Skeletal muscle tissue (tissue), 4 donors: ENCODE results near the gene TTC24. TPM values are rescaled to one million over a fixed set of nuclear protein-coding genes. Genes with fewer than 3 reads are reported as not detected.
"Not testable (repeated sequence)": the region's sequence is repeated elsewhere in the genome, so short reads cannot be mapped to it uniquely, and the experiment has no call there.

Experiments used
- H3K27ac ChIP-seq: one replicate; pipeline ENCODE4 v1.7.0; 2013; ENCODE audit warnings: mild to moderate bottlenecking, low read depth, low read length, inconsistent platforms
- H3K27me3 ChIP-seq, 3 donors: one replicate each; pipeline ENCODE4 v1.7.0; 2013; ENCODE audit warnings: low read length in 3 of 3; ENCODE audit not compliant: control insufficient read depth in 3 of 3, insufficient read depth in 3 of 3
- H3K36me3 ChIP-seq, 3 donors: one replicate each; pipeline ENCODE4 v1.7.0; 2013; ENCODE audit warnings: low read length in 3 of 3; ENCODE audit not compliant: control insufficient read depth in 3 of 3, insufficient read depth in 3 of 3
- H3K4me1 ChIP-seq, 3 donors: one replicate each; pipeline ENCODE4 v1.7.0; 2013; ENCODE audit warnings: low read length in 3 of 3, mild to moderate bottlenecking in 3 of 3; ENCODE audit not compliant: control insufficient read depth in 3 of 3, insufficient read depth in 3 of 3
- H3K4me3 ChIP-seq, 3 donors: one replicate each; pipeline ENCODE4 v1.7.0; 2013; ENCODE audit warnings: low read length in 3 of 3
- H3K9ac ChIP-seq, 3 donors: one replicate each; pipeline ENCODE4 v1.7.0; 2013; ENCODE audit warnings: low read length in 3 of 3, mild to moderate bottlenecking in 3 of 3, moderate library complexity in 2 of 3, low read depth in 1 of 3
- H3K9me3 ChIP-seq, 3 donors: one replicate each; pipeline ENCODE4 v1.7.0; 2013; ENCODE audit warnings: low read length in 3 of 3; ENCODE audit not compliant: control insufficient read depth in 3 of 3
- total RNA-seq: library from RNA; depleted of rRNA; stranded (reverse); fragments of >200 nt; gene quantifications from one replicate; pipeline ENCODE4 v1.2.3, GENCODE V29; 2014
- donor health status: Osteomylitis.

TTC24 gene
- total RNA-seq, 1 donor from 2014 or later: not detected

DNA sequence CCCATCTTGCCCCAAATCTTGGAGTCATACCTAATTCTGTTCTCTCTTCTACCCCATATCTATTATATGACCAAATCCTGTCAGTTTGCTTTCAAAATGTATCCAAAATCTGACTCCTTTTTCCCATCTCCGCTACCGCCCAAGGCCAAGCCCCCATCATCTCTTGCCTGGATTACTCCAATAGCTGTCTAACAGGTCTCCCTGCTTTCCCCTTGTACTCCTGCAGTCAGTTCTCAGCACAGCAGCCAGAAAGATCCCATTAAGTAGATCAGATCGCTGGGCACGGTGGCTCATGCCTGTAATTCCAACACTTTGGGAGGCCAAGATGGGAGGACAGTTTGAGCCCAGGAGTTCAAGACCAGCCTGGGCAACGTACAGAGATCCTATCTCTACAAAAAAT, 27.0 kb upstream of the TTC24 start:
- Histone ChIP-seq H3K4me1 (peaks cover 2 to 9% (median 3%) of the 10 kb centered on the region in 3 donors), H3K27me3 (no peaks in the 10 kb centered on the region), H3K9me3 (no peaks in the 10 kb centered on the region), H3K9ac (no peak overlapping the region), H3K27ac (no peak overlapping the region), H3K4me3 (no peak overlapping the region), H3K36me3 (no peaks in the 10 kb centered on the region)

- not testable (repeated sequence) for H3K4me3 ChIP-seq, H3K9me3 ChIP-seq, H3K27ac ChIP-seq, H3K4me1 ChIP-seq, H3K9ac ChIP-seq, H3K27me3 ChIP-seq, H3K36me3 ChIP-seq
Measured at GRCh38 chr1:156552937-156553336, 26.6 kb upstream of the TTC24 start.

GRCh38 chr1:156553860-156554485, 25.6 kb upstream of the TTC24 start:
- no peak overlapping the region for H3K27ac ChIP-seq

DNA sequence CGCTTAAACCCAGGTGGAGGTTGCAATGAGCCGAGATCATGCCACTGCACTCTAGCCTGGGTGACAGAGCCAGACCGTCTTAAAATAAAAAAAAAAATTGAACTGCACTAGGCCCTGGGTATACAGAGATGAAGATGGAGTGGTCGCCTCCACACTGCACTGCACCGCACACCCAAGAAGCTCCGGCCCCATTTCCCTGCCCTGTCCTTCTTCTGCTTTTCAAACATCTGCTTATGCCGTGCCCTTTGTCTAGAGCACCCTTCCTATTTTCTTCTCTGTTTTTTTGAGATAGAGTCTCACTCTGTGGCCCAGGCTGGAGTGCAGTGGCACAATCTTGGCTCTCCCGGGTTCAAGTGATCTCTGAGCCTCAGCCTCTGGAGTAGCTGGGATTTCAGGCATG, 24.6 kb upstream of the TTC24 start:
- no peaks in the 10 kb centered on the region for H3K27me3 ChIP-seq
- no peaks in the 10 kb centered on the region for H3K36me3 ChIP-seq
- H3K4me1 ChIP-seq: peaks cover 0 to 6% (median 0%) of the 10 kb centered on the region in 3 donors
- no peak overlapping the region for H3K27ac ChIP-seq
- no peak overlapping the region for H3K4me3 ChIP-seq
- no peak overlapping the region for H3K9ac ChIP-seq
- H3K9me3 ChIP-seq: no peaks in the 10 kb centered on the region

More at GRCh38 chr1:156553860-156554485, 25.6 kb upstream of the TTC24 start:
- Histone ChIP-seq H3K4me1 (peaks cover 0 to 9% (median 0%) of the 10 kb centered on the region in 3 donors), H3K36me3 (no peaks in the 10 kb centered on the region), H3K9ac (no peak overlapping the region), H3K27me3 (no peaks in the 10 kb centered on the region), H3K9me3 (no peaks in the 10 kb centered on the region), H3K4me3 (no peak overlapping the region)

DNA sequence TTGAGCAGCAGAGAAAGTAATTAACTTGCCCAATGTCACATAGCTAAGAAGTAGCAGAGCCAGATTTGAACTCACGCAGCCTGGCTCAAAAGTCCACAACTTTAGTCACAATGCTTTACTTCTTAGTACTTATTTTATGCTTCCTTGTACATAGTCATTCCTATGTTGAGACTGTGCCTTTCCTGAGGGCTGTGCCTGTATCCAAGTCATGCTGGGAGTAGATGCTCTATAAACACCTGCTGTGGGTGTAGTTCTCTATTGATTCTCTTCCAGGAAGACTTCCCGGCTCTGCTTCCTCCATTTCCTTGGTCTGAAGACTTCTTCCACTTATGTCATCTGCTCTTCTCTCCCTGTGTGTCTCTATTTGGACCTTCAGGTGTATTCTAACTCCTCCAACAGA, 23.8 kb upstream of the TTC24 start:
- H3K36me3 ChIP-seq: no peaks in the 10 kb centered on the region
- no peaks in the 10 kb centered on the region for H3K27me3 ChIP-seq
- peaks cover 0 to 3% (median 0%) of the 10 kb centered on the region in 3 donors for H3K4me1 ChIP-seq
- no peaks in the 10 kb centered on the region for H3K9me3 ChIP-seq
- H3K9ac ChIP-seq: no peak overlapping the region
- no peak overlapping the region for H3K27ac ChIP-seq
- H3K4me3 ChIP-seq: no peak overlapping the region

GRCh38 chr1:156556354-156556753, 23.2 kb upstream of the TTC24 start:
- H3K9me3 ChIP-seq: no peaks in the 10 kb centered on the region
- H3K27me3 ChIP-seq: no peaks in the 10 kb centered on the region
- no peak overlapping the region for H3K4me3 ChIP-seq
- peaks cover 0 to 3% (median 0%) of the 10 kb centered on the region in 3 donors for H3K4me1 ChIP-seq
- no peaks in the 10 kb centered on the region for H3K36me3 ChIP-seq
- H3K27ac ChIP-seq: no peak overlapping the region
- H3K9ac ChIP-seq: no peak overlapping the region

GRCh38 chr1:156559086-156559796, 20.3 kb upstream of the TTC24 start:
- peaks cover 0 to 3% (median 0%) of the 10 kb centered on the region in 3 donors for H3K4me1 ChIP-seq
- no peaks in the 10 kb centered on the region for H3K9me3 ChIP-seq
- no peak overlapping the region for H3K27ac ChIP-seq
- H3K27me3 ChIP-seq: no peaks in the 10 kb centered on the region
- no peak overlapping the region for H3K9ac ChIP-seq
- H3K36me3 ChIP-seq: no peaks in the 10 kb centered on the region
- H3K4me3 ChIP-seq: no peak overlapping the region

DNA sequence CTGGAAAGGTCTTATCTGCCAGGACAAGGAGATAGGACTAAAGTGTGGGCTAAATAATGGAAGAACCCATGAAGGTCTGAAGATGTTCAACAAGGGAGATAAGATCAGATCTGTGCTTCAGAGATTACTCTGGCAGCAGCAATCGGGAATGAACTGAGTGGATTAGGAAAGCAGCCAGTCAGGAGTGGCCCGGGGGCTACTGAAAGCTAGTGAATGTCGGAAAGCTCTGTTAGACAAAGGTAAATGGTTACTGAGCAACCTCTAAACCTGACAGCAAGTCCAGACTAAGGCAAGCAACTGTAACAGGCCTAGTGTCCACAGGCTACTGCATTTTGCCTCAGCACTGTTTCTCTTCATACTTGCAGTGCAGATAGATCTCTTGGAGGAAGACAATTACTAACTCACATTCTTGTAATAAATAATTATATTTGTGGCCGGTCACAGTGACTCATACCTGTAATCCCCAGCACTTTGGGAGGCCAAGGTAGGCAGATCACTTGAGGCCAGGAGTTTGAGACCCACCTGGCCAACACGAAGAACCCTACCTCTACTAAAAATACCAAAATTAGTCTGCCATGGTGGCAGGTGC, 19.6 kb upstream of the TTC24 start:
- peaks cover 0 to 3% (median 0%) of the 10 kb centered on the region in 3 donors for H3K4me1 ChIP-seq
- no peaks in the 10 kb centered on the region for H3K9me3 ChIP-seq
- H3K4me3 ChIP-seq: no peak overlapping the region
- H3K27me3 ChIP-seq: no peaks in the 10 kb centered on the region
- H3K36me3 ChIP-seq: no peaks in the 10 kb centered on the region
- H3K9ac ChIP-seq: no peak overlapping the region
- no peak overlapping the region for H3K27ac ChIP-seq

DNA sequence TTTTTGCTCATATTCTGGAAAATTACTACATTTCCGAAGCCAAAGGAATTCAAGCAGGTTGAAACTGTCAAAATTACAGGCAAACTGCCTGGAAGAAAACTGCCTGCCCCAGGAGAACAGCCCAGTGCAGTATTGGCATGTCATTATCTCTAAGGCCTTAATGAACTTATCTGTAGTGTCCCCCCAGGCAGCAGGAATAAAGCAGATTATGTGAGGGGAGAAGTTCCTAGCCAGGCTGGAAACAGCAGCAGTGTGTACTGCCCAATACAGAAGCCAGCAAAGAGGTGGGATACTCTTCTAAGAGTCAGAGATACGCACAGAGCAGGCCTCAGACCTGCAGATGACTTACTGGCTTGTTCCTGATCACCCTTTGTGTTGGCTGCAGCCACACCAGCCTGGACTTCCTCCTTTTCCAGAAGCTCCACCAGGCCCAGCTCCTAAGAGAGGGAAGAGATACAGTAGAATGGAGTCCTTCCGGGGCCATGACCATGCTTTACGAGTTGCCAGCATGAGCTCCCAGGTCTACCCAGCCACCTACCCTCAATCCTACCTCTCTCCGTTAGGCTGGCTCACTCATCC, 18.8 kb upstream of the TTC24 start:
- Histone ChIP-seq H3K36me3 (no peaks in the 10 kb centered on the region), H3K9me3 (no peaks in the 10 kb centered on the region), H3K4me3 (no peak overlapping the region), H3K27ac (no peak overlapping the region), H3K9ac (no peak overlapping the region), H3K4me1 (peaks cover 0 to 3% (median 0%) of the 10 kb centered on the region in 3 donors), H3K27me3 (no peaks in the 10 kb centered on the region)

DNA sequence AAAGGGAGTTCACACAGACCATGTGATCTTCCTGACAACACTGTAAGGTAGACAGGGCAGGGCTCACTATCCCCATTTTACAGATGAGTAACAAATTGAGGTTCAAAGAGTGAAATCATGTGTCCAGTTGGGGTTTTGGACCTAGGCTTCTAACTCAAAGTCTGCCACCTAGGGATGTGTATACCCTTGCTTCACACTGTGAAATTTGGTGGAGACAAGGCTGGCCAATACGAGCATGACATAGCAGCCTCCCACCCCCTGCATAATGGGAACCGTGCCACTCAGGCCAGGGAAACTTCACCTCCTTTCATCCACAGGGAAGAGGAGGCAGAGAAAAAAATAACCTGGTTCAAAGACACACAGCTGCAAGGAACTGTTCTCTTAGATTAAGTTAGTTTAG, 14.0 kb upstream of the TTC24 start:
- Histone ChIP-seq H3K4me1 (no peaks in the 10 kb centered on the region), H3K9me3 (no peaks in the 10 kb centered on the region), H3K4me3 (no peak overlapping the region), H3K27ac (no peak overlapping the region), H3K9ac (no peak overlapping the region), H3K36me3 (no peaks in the 10 kb centered on the region), H3K27me3 (no peaks in the 10 kb centered on the region)
